ENCODE measurements around the gene CR1L. TPM values are rescaled to one million over a fixed set of nuclear protein-coding genes. Genes with fewer than 3 reads are reported as not detected.
"Not testable (repeated sequence)": the region's sequence is repeated elsewhere in the genome, so short reads cannot be mapped to it uniquely, and the experiment has no call there.

Gene CR1L
- total and polyA plus RNA-seq, 5 experiments from 2014 or later = not detected

DNA sequence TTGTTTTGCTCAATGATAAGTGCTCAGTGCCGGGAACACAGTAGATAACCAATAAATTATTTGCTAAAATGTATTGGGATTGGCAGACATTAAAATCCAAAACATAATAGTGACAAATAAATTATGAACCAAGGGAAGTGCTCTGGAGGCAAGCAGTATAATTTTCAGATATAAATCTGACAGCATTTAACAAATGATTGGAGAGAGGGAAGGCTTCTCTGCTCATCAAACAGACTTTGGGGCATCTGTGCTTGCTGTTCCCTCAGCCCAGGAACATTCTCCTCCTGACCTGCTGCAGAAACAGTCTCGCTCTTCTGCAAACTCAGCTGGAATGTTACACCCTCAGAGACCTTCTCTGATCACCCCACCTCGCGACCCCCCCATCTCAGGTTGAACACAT, 109.1 kb downstream of the CR1L start:
- no peaks in the 10 kb centered on the region for H3K9me3 Mint-ChIP-seq
- H3K27ac Mint-ChIP-seq = peak overlapping the region in 6 of 10 donors; percentile 46 to 97 (median 61)
- ATAC-seq (no peak), DNase-seq (no peak)
- peak overlapping the region; percentile 7 to 99 (median 96) for H3K4me3 Mint-ChIP-seq
- H3K4me1 Mint-ChIP-seq = peaks cover 41 to 81% (median 73%) of the 10 kb centered on the region in 4 donors
- H3K27me3 Mint-ChIP-seq = no peaks in the 10 kb centered on the region
- peaks cover 0 to 29% (median 2%) of the 10 kb centered on the region in 3 donors for H3K36me3 Mint-ChIP-seq
- POLR2A ChIA-PET = interaction anchor here (2.7 kb wide), 1 partner anchor 69 kb away, joined by 19 read pairs; no protein-coding TSS in a partner anchor

DNA sequence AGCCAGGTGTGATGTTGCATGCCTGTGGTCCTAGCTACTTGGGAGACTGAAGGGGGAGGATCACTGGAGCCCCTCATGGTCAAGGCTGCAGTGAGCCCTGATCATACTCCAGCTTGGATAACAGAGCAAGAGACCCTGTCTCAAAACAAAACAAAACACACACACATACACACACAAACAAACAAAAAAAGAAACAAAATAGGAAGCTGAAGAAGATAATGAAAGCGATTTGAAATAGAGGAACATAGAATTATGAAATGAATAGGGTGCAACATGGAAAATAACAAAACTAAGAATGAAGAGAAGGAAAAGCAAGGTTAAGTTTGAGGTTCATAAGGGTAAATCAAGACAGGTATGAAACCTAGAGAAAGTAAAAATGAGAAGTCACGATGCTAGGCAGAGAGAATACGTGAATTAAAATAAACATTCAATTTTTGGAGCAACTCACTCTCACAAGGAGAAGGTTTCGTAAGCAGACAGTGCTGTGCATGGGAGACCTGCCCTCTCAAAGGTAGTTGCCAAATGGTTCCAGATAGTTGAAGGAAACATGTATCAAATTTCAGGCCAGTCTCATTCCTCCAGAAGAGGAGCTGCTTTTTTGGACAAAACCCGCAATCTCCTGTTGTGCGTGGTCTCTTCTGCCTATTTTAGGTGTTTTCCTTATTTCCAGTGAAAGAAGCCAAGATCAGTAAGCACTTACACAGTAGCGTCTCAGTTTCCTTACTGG, 110.2 kb downstream of the CR1L start:
- Mint-ChIP-seq H3K4me3 (peak overlapping the region in 5 of 10 donors; percentile 1 to 57 (median 33)), H3K4me1 (peaks cover 38 to 72% (median 65%) of the 10 kb centered on the region in 4 donors), H3K27ac (peak overlapping the region in 7 of 10 donors; percentile 1 to 97 (median 30)), H3K9me3 (no peaks in the 10 kb centered on the region), H3K27me3 (no peaks in the 10 kb centered on the region), H3K36me3 (peaks cover 0 to 39% (median 4%) of the 10 kb centered on the region in 3 donors)
- no peak for DNase-seq
- ATAC-seq = no peak
- POLR2A ChIA-PET = no interaction called here

- no peaks in the 10 kb centered on the region for H3K27me3 Mint-ChIP-seq
- no peak for ATAC-seq
Measured at GRCh38 chr1:207755846-207756693, 111.1 kb downstream of the CR1L start.

GRCh38 chr1:207762622-207763021, 117.7 kb downstream of the CR1L start:
- peaks cover 3 to 10% (median 5%) of the 10 kb centered on the region in 4 donors for H3K4me1 Mint-ChIP-seq
- no peak for ATAC-seq
- H3K4me3 Mint-ChIP-seq = no peak overlapping the region
- H3K9me3 Mint-ChIP-seq = no peaks in the 10 kb centered on the region
- no peak overlapping the region for H3K27ac Mint-ChIP-seq
- H3K27me3 Mint-ChIP-seq = no peaks in the 10 kb centered on the region
- POLR2A ChIA-PET = no interaction called here
- no peak for DNase-seq
- peaks cover 10 to 95% (median 57%) of the 10 kb centered on the region in 3 donors for H3K36me3 Mint-ChIP-seq

More at GRCh38 chr1:207755846-207756693, 111.1 kb downstream of the CR1L start:
- no peak for DNase-seq
- H3K4me3 Mint-ChIP-seq = peak overlapping the region in 5 of 10 donors; percentile 2 to 49 (median 30)
- POLR2A ChIA-PET = no interaction called here
- peak overlapping the region in 8 of 10 donors; percentile 6 to 83 (median 34) for H3K27ac Mint-ChIP-seq
- H3K4me1 Mint-ChIP-seq = peaks cover 36 to 63% (median 57%) of the 10 kb centered on the region in 4 donors
- peaks cover 0 to 49% (median 8%) of the 10 kb centered on the region in 3 donors for H3K36me3 Mint-ChIP-seq
- H3K9me3 Mint-ChIP-seq = no peaks in the 10 kb centered on the region

- peak overlapping the region in 2 of 10 donors; percentile 38 to 43 for H3K27ac Mint-ChIP-seq
- POLR2A ChIA-PET = no interaction called here
- H3K27me3 Mint-ChIP-seq = no peaks in the 10 kb centered on the region
- H3K36me3 Mint-ChIP-seq = peaks cover 10 to 95% (median 56%) of the 10 kb centered on the region in 3 donors
- H3K9me3 Mint-ChIP-seq = no peaks in the 10 kb centered on the region
- peak overlapping the region in 1 of 10 donors; percentile 26 for H3K4me3 Mint-ChIP-seq
- H3K4me1 Mint-ChIP-seq = peaks cover 2 to 10% (median 4%) of the 10 kb centered on the region in 4 donors
- DNase-seq (no peak), ATAC-seq (no peak)
Measured at GRCh38 chr1:207763091-207763490, 118.2 kb downstream of the CR1L start.

DNA sequence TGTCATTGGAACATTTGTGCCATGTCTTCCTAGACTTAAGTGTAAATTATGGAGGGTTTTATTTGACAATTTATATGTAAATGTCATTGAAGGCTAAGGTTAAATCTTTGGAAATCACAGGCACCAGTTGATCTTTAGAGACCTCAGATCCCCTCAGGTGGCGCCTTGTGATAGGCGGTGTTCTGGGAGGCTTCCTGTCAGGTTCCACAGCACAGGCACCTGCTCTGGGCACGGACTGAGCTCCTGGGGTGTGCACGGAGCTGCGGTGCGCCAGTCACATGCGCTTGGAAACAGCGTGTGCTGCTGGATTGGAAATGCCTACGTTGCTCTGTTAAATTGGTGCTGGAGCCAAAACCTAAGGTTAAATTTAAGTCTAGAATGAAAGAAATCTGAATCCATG, 119.0 kb downstream of the CR1L start:
- H3K9me3 Mint-ChIP-seq = no peaks in the 10 kb centered on the region
- no peak overlapping the region for H3K4me3 Mint-ChIP-seq
- peak overlapping the region in 1 of 10 donors; percentile 36 for H3K27ac Mint-ChIP-seq
- H3K36me3 Mint-ChIP-seq = peaks cover 10 to 96% (median 64%) of the 10 kb centered on the region in 3 donors
- peaks cover 0 to 10% (median 6%) of the 10 kb centered on the region in 4 donors for H3K4me1 Mint-ChIP-seq
- DNase-seq (no peak), ATAC-seq (no peak)
- POLR2A ChIA-PET = interaction anchor here (0.7 kb wide), 1 partner anchor 1264 kb away, joined by 4 read pairs; no protein-coding TSS in a partner anchor
- no peaks in the 10 kb centered on the region for H3K27me3 Mint-ChIP-seq

DNA sequence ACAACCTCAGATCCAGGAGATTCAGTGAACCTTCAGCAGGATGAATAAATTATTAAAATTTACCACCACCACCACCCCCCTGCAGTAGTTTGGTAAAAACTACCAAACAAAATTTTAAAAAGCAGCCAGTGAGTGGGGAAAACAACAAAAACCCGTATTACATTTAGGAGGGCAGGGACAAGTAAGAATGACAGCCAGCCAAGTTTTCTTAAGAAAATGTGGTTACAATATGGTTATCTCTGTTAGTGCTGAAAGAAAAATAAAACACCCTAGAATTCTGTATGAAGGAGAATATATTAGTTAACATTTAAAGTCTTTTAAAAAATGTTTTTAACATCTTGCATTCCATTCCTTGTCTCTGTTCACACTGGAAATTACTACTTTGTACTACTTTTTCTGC, 121.6 kb downstream of the CR1L start:
- Mint-ChIP-seq H3K4me3 (no peak overlapping the region), H3K9me3 (peaks cover 0 to 13% (median 6%) of the 10 kb centered on the region in 9 donors), H3K27ac (peak overlapping the region in 1 of 10 donors; percentile 44), H3K27me3 (no peaks in the 10 kb centered on the region), H3K36me3 (peaks cover 23 to 94% (median 79%) of the 10 kb centered on the region in 3 donors), H3K4me1 (peaks cover 2 to 10% (median 7%) of the 10 kb centered on the region in 4 donors)
- POLR2A ChIA-PET = no interaction called here
- ATAC-seq (no peak), DNase-seq (no peak)

- Mint-ChIP-seq H3K36me3 (peaks cover 41 to 94% (median 83%) of the 10 kb centered on the region in 3 donors), H3K9me3 (peaks cover 0 to 26% (median 12%) of the 10 kb centered on the region in 9 donors), H3K4me1 (peaks cover 23 to 41% (median 31%) of the 10 kb centered on the region in 4 donors)
- DNase-seq, H3K27me3 Mint-ChIP-seq, H3K4me3 Mint-ChIP-seq, POLR2A ChIA-PET, ATAC-seq, H3K27ac Mint-ChIP-seq: not testable (repeated sequence)
Measured at GRCh38 chr1:207770514-207770913, 125.6 kb downstream of the CR1L start.

Other genes starting within 250 kb of the CR1L start
- gene CR2, start 190.8 kb upstream of the CR1L start, total RNA-seq = 1 to 10 TPM; 5.9 to 8.6 TPM
- 10 to 100 TPM; 10.9 to 17.1 (median 11.2) TPM for gene CR2, start 190.8 kb upstream of the CR1L start, polyA plus RNA-seq
- 1 to 10 TPM; 4.1 to 5.1 TPM for gene CR1, start 149.0 kb upstream of the CR1L start, total RNA-seq
- gene CR1, start 149.0 kb upstream of the CR1L start, polyA plus RNA-seq = 1 to 10 TPM in 2 of 3 donors, under 1 TPM in 1; 0.81 to 3.1 (median 1.1) TPM
- 100 to 1,000 TPM; 225 to 234 TPM for gene CD46, start 106.9 kb downstream of the CR1L start, total RNA-seq
- 100 to 1,000 TPM; 112 to 137 (median 123) TPM for gene CD46, start 106.9 kb downstream of the CR1L start, polyA plus RNA-seq